GM11168 (cell line): ENCODE data around the gene IFITM5.
"Not testable (repeated sequence)": the region's sequence is repeated elsewhere in the genome, so short reads cannot be mapped to it uniquely, and the experiment has no call there.

ENCODE experiments used
- in situ Hi-C: fragments of 300-500 bp; cut with MboI; formaldehyde crosslinking; loops from one replicate; pipeline ENCODE4 v1.12.0; 2022; ENCODE audit warnings: low sequenced_read_pairs; ENCODE audit not compliant: unreplicated experiment

Gene IFITM5

DNA sequence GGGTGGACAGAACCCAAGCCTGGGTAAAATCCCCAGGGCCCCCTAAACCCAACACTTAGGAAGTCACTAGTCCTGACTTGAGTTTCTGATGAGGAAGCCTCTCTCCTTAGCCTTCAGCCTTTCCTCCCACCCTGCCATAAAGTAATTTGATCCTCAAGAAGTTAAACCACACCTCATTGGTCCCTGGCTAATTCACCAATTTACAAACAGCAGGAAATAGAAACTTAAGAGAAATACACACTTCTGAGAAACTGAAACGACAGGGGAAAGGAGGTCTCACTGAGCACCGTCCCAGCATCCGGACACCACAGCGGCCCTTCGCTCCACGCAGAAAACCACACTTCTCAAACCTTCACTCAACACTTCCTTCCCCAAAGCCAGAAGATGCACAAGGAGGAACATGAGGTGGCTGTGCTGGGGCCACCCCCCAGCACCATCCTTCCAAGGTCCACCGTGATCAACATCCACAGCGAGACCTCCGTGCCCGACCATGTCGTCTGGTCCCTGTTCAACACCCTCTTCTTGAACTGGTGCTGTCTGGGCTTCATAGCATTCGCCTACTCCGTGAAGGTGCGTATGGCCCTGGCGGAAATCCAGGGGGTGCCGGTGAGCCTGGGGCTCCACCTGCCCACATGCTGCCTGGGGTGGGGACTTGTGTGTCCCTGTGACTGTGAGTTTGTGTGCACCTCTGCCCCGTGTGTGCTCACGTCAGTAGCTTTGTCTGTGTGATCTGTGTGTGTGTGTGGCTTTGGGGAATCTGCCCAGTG, 14.6 kb upstream of the IFITM5 start, which contains the start of gene IFITM1:
IFITM1 (plus strand) TSS at position 254 of the 767 bp plus-strand sequence; CDS start at position 385, 131 bp downstream.
- in situ Hi-C loops: no loop called here

DNA sequence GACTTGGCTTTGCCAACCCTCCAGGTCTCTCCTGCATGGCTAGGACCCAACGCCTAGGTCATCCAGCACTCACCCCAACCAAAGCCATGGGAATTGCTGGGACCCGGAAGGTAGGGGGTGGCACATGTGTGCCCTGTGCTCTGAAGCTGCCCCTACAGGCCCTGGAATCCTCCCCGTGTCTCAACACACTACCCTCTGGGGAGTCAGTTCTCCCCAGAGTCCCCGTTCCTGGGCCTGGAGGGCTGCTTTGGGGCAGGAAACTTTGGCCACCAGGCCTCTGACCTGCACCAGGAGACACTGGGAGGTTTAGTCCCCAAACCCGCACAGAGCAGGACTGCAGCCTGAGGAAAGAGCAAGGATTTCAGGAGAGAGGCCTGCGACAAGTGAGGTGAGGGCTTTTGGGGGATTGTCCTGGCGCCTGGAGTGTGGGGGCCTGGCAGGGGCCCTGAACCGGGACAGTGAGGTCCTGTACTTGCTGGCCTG, 14.0 kb upstream of the IFITM5 start:
- in situ Hi-C loops: no loop called here

DNA sequence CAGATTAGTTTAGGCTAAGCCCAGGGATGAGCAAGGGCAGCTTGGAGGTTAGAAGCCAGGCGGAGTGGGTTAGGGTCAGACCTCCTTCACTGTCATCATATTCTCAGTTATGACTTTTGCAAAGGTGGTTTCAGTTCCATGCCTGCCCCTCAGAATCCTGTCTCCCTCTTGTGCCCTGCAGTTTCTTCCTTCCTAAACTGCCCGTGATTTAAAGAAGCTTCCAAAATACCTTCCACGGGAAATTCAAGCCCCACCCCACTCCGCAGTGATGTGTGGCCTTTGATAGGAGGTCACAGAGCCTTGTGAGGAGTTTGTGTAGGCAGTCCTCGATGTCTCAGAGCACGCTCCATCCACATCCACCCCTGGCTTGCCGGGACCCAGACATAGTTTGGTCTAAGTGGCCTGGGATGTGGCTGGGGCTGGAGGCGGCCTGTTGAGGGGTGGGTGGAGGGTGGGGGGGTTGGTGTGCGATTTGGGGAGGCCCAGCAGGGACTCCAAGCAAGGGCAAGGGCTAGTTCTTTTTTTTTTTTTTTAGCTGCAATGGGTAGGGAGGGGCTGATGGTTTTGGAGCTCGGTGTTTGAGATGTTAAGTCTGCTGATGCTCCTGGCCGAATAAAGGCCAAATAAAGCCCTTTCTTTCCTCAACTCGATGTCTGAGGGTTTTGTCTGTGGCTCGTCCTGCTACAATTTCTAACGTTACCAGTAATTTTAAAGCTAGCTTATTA, 12.9 kb upstream of the IFITM5 start:
- in situ Hi-C loops: no loop called here

DNA sequence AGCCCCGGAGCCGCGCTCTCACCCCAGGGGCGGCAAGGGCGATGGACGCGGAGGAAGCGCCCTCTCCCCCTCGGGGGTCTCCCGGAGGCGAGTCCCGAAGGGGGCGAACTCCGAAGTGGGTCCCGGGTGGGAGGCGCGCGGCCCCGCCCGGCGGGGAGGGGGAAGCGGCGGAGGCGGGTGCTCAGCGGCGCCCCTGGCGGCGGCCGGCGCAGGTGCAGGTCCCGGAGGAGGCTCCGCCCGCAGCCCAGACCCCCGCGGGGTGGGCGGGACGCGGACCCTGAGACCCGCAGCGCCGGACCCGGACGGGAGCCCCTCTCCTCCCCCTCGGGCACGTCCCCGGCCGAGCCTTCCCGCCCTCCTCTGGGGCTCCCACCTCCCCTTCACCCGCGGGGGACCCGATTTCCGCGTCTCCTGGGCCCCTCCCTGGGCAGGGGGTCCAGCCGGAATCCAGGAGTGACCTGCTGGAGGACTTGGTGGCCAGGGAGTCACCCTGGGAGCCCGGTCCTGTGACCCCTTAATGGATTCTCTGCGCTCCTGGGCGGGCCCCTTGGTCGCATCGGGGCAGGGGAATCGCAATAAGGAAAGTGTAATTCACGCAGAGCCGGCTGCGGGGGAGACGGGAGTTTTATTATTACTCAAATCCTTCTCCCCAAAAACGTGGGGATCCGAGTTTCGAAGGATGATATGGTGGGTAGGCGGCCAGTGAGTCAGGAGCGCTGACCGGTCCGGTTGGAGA, 11.9 kb upstream of the IFITM5 start:
- in situ Hi-C loops: not testable (repeated sequence)

DNA sequence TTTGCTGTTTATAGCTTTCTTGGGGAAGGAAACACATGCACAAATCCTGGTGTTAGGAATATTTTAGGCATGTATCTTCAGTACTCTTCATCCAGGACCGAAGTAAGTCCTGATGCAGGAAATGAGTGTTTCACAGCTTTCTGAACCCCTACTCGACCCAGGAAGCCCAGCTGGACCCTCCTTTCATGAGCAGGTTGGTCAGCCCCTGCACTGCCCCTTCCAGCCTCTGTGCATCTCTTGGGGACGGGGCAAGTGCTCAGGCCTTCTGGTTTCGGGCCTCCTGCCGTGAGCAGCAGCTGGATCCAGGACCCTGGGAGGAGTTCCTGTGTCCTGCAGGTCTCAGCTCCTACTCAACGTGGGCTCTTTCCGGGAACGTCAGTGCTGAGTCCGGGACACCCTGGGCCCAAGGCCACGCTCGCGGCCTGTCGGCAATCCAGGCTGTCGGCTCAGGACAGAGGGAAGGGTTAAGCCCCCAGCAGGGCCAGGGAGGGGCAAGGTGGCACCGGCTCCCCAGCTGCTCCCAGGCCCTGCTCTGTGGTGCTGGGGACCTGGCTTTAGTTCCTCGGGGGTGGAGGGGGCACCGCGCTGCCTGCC, 10.8 kb upstream of the IFITM5 start:
- in situ Hi-C loops: not testable (repeated sequence)

DNA sequence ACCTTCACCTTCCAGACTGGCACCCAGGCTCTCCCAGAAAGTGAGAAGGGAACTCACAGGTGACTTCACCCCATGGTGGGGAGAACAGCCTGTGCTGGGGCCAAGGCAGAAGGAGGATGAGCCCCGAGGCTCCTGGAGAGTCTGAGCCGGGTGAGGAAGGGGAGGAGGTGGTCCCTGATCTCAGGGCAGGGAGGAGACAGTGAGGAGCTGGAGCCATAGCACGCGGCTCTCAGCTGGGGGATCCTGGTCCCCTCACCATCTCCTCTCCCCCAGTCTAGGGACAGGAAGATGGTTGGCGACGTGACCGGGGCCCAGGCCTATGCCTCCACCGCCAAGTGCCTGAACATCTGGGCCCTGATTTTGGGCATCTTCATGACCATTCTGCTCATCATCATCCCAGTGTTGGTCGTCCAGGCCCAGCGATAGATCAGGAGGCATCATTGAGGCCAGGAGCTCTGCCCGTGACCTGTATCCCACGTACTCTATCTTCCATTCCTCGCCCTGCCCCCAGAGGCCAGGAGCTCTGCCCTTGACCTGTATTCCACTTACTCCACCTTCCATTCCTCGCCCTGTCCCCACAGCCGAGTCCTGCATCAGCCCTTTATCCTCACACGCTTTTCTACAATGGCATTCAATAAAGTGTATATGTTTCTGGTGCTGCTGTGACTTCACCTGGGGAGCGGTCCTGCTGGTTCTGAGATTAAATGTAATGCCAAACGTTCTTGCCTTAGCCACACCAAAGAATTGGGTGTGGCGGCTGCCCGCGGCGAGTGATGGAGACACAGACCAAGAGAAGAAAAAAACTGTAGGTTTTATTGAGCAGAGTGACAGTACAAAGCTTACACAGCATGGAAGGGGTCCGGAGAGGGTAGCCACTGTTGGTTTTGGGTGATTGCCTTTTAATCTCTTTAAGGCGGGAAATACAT, 9.7 kb upstream of the IFITM5 start:
- in situ Hi-C loops: not testable (repeated sequence)

DNA sequence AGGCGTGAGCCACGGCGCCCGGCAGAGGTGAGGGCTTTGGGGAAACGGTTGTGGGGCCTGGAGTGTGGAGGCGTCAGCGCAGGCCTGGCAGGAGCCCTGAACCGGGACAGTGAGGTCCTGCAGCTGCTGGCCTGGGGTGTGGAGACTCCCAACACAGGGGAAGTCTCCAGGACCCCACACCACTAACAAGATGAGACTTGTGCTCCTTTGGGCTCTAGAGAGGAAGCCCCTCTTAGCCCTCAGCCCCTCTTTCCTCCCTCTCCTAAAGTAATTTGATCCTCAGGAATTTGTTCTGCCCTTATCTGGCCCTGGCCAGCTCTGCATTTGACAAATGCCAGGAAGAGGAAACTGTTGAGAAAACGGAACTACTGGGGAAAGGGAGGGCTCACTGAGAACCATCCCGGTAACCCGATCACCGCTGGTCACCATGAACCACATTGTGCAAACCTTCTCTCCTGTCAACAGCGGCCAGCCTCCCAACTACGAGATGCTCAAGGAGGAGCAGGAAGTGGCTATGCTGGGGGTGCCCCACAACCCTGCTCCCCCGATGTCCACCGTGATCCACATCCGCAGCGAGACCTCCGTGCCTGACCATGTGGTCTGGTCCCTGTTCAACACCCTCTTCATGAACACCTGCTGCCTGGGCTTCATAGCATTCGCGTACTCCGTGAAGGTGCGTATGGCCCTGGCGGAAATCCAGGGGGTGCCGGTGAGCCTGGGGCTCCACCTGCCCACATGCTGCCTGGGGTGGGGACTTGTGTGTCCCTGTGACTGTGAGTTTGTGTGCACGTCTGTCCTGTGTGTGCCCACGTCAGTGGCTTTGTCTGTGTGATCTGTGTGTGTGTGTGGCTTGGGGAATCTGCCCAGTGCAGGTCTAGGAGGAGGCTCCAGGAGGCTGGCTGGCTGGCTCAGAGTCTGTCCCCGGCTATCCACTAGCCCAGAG, 8.7 kb upstream of the IFITM5 start, which contains the start of gene IFITM2:
IFITM2 (plus strand) TSS at position 51 of the 943 bp plus-strand sequence; CDS start at position 428, 377 bp downstream.
- in situ Hi-C loops: not testable (repeated sequence)

DNA sequence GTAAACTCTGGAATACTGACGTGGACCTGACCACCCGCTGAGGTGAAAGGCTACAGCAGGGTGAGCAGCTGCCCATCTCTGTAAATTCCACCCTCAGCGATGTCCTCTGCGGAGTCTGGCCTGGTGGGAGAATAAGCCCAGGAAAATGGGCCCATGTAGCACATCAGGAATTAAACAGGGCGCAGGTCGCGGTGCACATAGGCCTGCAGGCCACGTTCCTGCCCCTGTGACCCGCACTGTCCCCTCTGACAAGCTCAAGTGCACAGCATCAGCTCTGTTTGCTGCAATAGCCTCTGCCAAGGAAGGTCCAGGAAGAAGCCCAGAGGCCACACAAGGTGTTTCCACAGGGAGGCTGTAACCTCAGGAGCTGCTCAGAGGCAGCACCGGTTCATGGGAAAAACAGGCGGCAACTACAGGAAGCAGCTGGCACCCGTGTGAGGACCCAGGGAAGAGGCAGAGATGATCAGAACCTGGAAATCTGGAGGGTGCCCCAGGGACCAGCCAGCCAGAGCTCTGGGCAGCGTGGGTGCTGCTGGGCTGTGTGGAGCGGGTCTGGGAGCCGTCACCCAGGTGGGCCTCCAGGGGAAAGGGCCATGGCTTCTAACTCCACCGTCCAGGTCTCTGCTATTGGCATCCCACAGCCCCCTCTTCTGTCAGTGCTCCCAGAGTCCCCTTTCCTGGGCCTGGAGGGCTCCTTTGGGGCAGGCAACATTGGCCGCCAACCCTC, 7.5 kb upstream of the IFITM5 start:
- in situ Hi-C loops: no loop called here

DNA sequence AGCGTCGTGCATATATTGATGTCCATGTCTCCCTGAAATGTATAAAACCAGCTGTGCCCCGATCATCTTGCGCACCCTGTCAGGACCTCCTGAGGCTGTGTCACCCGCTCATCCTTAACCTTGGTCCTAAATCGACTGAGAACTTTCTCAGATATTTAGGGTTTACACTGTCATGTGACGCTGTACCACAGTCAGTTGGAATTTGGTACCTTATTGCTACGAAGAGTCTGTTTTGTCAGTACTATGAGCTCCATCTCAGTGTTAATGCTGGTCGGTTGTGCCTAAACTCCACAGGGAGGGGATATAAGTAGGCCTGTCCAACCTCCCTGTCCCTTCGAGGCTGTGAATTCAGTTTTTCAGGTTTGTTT, 6.5 kb upstream of the IFITM5 start:
- in situ Hi-C loops: no loop called here

DNA sequence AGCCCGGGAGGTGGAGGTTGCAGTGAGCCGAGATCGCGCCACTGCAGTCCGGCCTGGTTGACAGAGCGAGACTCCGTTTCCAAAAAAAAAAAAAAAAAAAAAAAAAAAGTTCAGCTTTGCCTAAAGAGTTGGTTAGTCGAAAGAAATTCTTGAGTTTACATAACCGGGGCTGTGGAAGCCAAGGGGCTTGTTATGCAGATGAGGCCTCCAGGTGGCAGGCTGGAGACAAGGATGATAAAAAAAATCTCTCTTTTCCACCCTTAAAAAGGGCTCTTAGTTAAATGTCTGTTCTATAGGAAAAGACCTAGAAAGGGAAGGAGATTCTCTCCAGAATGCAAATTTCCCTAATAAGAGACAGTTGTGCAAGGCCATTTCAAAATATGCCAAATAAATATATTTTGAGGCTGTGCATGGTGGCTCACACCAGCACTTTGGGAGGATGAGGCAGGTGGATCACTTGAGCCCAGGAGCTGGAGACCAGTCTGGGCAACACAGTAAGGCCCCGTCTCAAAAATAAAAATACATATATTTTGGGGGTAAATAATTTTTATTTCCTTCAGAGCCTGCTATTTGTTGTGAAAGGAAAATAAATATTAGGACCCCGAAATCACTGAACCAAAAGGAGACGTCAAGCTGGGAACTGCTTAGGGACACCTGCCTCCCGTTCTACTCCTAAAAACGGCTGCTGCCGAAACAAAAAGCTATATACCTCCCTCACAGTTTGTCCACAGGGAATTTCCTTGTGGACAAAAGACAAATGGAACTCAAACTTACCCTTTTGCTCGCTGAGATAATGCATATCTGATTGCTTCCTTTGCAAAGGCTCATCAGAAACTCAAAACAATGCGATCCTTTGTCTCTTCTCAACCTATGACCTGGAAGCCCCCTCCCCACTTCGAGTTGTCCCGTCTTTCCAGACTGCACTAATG, 5.9 kb upstream of the IFITM5 start:
- in situ Hi-C loops: loop anchor here (5.0 kb wide), 1 partner anchor 42 kb away; no protein-coding TSS in a partner anchor

DNA sequence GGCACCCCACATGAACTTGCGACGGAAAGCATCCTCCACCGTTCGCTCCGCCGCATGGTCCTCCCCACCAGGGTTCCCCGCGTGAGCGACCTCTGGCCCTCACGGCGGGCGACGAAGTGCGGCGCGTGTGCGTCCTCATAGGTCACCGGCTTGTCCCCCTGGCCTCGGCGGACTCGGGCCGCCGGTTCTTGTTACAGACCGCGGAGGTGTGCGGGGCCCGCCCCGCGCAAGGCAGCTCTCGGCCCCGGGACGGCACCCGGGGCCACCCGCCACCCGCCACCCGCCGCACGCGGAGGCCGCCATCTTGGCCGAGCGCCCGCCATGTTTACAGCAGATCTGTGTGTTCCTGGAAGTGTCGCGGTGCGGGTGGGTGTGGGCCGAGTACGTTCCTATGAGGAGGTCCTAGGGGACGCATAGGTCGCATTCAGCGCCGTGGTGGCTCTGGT, 4.8 kb upstream of the IFITM5 start:
- in situ Hi-C loops: loop anchor here (5.0 kb wide), 1 partner anchor 43 kb away; no protein-coding TSS in a partner anchor

DNA sequence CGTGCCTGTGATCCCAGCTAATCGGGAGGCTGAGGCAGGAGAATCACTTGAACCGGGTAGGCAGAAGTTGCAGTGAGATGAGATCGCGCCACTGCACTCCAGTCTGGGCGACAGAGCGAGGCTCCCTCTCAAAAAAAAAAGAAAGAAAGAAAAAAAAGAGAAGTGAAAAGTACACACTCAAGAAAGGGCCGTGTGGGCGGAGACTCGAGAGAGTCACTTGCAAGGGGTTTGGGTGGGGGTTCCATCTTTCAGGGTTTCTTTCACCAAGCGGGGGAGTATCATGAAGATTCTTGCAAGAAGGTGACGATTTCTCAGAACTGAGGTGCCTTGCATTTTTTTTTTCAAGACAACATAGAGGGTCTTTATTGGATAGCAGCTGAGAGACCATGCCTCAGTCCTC, 4.0 kb upstream of the IFITM5 start:
- in situ Hi-C loops: loop anchor here (5.0 kb wide), 1 partner anchor 44 kb away; no protein-coding TSS in a partner anchor

DNA sequence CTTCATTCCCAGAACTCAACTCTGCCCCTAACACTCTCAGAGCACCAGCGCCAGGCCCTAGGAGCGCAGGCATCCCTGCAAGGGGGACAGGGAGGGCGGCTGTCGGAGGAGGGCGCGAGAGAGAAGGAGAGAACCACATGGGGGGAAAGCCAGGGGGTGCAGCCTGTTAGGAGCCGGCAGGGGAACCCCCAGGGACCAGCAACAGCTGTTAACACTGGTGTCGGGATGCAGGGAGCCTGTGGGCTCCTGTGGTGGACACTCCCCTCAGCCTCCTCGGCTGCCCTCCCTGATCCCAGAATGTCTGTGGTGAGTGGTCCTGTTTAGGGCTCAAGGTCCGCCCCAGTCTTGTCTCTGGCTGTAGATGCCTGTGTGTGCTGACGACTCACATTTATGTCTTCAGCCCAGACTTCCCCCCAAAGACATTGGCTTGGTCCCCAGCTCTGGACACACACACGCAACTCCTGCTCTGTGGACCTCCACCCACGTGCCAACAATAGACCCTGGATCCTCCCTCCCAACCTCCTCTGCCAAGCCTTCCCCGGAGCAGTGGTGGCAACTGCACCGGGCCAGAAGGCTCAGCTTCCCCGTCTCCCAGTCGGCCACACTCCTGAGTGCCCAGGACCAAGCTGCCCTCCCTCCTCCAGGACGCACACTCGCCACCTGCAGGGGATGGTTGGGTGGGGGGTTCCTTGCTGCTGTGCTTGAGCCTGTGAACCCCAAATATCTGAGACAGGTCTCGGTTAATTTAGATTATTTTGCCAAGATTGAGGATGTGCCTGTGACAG, 817 bp upstream of the IFITM5 start:
- in situ Hi-C loops: loop anchor here (5.0 kb wide), 1 partner anchor 47 kb away; no protein-coding TSS in a partner anchor

DNA sequence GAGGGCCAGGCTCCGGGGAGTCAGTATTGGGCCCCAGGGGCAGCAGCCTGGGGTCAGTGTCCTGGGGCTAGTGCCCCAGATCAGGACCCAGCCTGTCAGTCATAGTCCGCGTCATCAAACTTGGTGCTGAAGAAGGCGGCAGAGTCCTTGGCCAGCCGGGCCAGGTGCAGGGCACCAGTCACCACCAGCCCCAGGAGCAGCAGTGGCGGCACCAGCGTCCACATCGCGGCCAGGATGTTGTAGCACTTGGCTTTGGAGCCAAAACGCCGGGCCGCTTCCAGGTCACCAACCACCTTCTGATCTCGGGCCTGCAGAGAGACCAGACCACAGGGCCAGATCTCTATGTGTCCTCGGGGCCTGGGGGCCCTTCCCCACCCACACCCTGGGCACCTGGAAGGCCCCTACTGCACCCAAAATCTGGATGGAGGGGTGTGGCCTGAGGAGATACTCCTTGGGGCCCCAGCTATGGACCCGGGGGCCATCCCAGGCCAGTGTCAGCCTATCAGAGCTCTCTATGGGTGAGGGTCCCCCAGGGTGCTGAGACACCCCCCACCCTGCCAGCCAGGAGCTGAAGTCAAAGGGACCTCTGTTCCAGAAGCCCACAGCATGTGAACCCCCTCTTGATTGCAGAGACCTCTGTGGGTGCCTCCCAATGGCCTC, 790 bp downstream of the IFITM5 start:
- in situ Hi-C loops: no loop called here
